Heart left ventricle (tissue), 13 donors: ENCODE measurements around the gene PRSS2.

Experiments
- CTCF ChIP-seq, 12 donors: fragments of 200-600 bp; sonication (generic) in 4 of 12; IDR thresholded peaks; one replicate each; pipeline versions ENCODE4 v1.5.0 to v1.8.0; 2018 to 2022; ENCODE audit warnings: antibody characterized with exemption in 12 of 12, mild to moderate bottlenecking in 5 of 12
- POLR2A ChIP-seq, 2 donors: fragments of 450-650 bp; IDR thresholded peaks; one replicate each; pipeline ENCODE4 v1.6.1; 2017; ENCODE audit warnings: antibody characterized with exemption in 2 of 2, mild to moderate bottlenecking in 2 of 2, moderate library complexity in 2 of 2
- donor health status: ischemic (EF 13 %, LVEDD 7.1; RV severe dilation, severe dysfunction).
- donor health status: DM: no; HTN: yes; CAD: no.
- donor health status: DM: no; HTN: no; CAD: no.
- donor health status: ischemic (EF 25% LVEDD 6.9; RV normal size, moderate dysfunction).
- donor health status: ischemic (EF 25% LVEDD 5.7; RV mildly dilated, moderate dysfunction).
- donor health status: ischemic (EF 35%, LVEDD 5.7; RV mildly dilated, moderate dysfunction).
- donor health status: nonischemic (EF 11% LVEDD 7.7; RV severe dilation, severe dysfunction).
- donor health status: DM: yes; HTN: yes; CAD: no.
- donor health status: PGD.
- donor health status: ischemic (EF 29% LVEDD 5.4; RV normal size, mild dysfunction).
- donor health status: nonischemic (EF 23%, LVEDD 6.1; RV moderate dilation, normal function).

GRCh38 chr7:142798451-142799436, 28.0 kb downstream of the PRSS2 start:
- TF ChIP-seq CTCF (IDR thresholded peaks at IDR 0.05) (no peak), POLR2A (IDR thresholded peaks at IDR 0.05) (no peak)
